Stomach (tissue), 4 donors: ENCODE data around the gene DDX25.

Experiments
- POLR2A ChIP-seq, 4 donors: fragments of 450-650 bp; IDR thresholded peaks; one replicate each; pipeline ENCODE4 v1.6.1; 2016; ENCODE audit warnings: antibody characterized with exemption in 4 of 4, control low read depth in 2 of 4, mild to moderate bottlenecking in 1 of 4, moderate library complexity in 1 of 4
- TF ChIP-seq, protein P1 (sequence below), 7 experiments: fragments of 450-650 bp in 4 of 7; fragments of 200-600 bp in 3 of 7; sonication (generic) in 3 of 7; IDR thresholded peaks; one replicate each; pipeline ENCODE4 v1.5.1; 2016 to 2019; ENCODE audit warnings: antibody characterized with exemption in 7 of 7, control low read depth in 2 of 7, mild to moderate bottlenecking in 1 of 7

DNA sequence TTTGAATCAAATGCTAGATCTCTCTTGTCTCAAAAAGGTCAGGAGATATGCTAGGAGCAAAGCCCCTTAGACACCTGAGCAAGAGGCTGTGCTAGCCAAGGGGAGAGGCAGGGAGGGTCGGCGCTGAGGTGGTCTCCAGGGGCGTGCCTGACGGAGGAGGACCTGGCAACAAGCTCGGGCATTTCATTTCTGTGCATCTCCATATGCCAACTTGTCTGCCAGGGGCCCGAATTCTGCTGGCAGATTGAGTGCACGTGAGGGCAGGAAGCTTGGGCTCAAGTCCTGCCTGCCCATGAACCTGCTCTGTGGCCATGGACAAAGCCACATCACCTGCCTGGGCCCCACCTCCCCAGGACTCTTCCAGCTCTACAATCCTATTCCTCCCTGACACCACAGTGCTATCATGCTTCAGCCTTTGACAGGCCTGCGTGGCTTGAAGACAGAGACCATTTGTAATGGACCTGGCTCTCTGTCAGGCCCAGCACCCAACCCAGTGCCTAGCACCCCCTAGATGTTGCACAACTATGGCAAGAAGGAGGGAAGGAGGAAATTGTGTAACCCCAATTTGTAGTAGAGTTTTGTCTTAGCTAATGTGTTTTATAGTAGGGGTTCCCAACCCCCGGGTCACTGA, 25.3 kb downstream of the DDX25 start:
- TF ChIP-seq, protein P1, sequence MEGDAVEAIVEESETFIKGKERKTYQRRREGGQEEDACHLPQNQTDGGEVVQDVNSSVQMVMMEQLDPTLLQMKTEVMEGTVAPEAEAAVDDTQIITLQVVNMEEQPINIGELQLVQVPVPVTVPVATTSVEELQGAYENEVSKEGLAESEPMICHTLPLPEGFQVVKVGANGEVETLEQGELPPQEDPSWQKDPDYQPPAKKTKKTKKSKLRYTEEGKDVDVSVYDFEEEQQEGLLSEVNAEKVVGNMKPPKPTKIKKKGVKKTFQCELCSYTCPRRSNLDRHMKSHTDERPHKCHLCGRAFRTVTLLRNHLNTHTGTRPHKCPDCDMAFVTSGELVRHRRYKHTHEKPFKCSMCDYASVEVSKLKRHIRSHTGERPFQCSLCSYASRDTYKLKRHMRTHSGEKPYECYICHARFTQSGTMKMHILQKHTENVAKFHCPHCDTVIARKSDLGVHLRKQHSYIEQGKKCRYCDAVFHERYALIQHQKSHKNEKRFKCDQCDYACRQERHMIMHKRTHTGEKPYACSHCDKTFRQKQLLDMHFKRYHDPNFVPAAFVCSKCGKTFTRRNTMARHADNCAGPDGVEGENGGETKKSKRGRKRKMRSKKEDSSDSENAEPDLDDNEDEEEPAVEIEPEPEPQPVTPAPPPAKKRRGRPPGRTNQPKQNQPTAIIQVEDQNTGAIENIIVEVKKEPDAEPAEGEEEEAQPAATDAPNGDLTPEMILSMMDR (IDR thresholded peaks at IDR 0.05): no peak
- no peak for TF ChIP-seq POLR2A (IDR thresholded peaks at IDR 0.05)
